HG02870 (cell line): Measurements from ENCODE around the gene MAST4.
"Not testable (repeated sequence)": the region's sequence is repeated elsewhere in the genome, so short reads cannot be mapped to it uniquely, and the experiment has no call there.

Source experiments
- ATAC-seq: cut with Tn5 transposase; IDR thresholded peaks from one replicate; pipeline ENCODE4 v1.9.1; 2021; ENCODE audit warnings: mild to moderate bottlenecking, moderate library complexity; ENCODE audit not compliant: unreplicated experiment

MAST4 gene

GRCh38 chr5:67102708-67103107, 506.5 kb downstream of the MAST4 start:
- no peak for ATAC-seq

GRCh38 chr5:67104859-67105258, 508.7 kb downstream of the MAST4 start:
- ATAC-seq, result no peak

GRCh38 chr5:67105270-67105669, 509.1 kb downstream of the MAST4 start:
- ATAC-seq, result no peak

GRCh38 chr5:67106626-67107342, 510.6 kb downstream of the MAST4 start:
- ATAC-seq, result no peak

- ATAC-seq, result no peak
Measured at GRCh38 chr5:67111779-67112178, 515.6 kb downstream of the MAST4 start.

- ATAC-seq, result no peak
Measured at GRCh38 chr5:67115246-67115645, 519.1 kb downstream of the MAST4 start.

- ATAC-seq, result no peak
Measured at GRCh38 chr5:67115817-67116216, 519.6 kb downstream of the MAST4 start.

- no peak for ATAC-seq
Measured at GRCh38 chr5:67118050-67118620, 521.9 kb downstream of the MAST4 start.

GRCh38 chr5:67119010-67119409, 522.8 kb downstream of the MAST4 start:
- ATAC-seq, result no peak

GRCh38 chr5:67120032-67120431, 523.8 kb downstream of the MAST4 start:
- no peak for ATAC-seq

- no peak for ATAC-seq
Measured at GRCh38 chr5:67123819-67124218, 527.6 kb downstream of the MAST4 start.

GRCh38 chr5:67124556-67124955, 528.4 kb downstream of the MAST4 start:
- ATAC-seq, result no peak

GRCh38 chr5:67127347-67127895, 531.2 kb downstream of the MAST4 start:
- ATAC-seq, result not testable (repeated sequence)

GRCh38 chr5:67129768-67130167, 533.6 kb downstream of the MAST4 start:
- no peak for ATAC-seq

GRCh38 chr5:67133217-67133616, 537.0 kb downstream of the MAST4 start:
- ATAC-seq, result no peak

GRCh38 chr5:67133776-67134175, 537.6 kb downstream of the MAST4 start:
- ATAC-seq, result no peak

- ATAC-seq, result no peak
Measured at GRCh38 chr5:67135381-67135984, 539.3 kb downstream of the MAST4 start.

- ATAC-seq, result no peak
Measured at GRCh38 chr5:67139030-67139429, 542.8 kb downstream of the MAST4 start.

GRCh38 chr5:67140413-67140812, 544.2 kb downstream of the MAST4 start:
- no peak for ATAC-seq

- no peak for ATAC-seq
Measured at GRCh38 chr5:67141644-67142043, 545.5 kb downstream of the MAST4 start.

- ATAC-seq, result no peak
Measured at GRCh38 chr5:67142816-67143215, 546.6 kb downstream of the MAST4 start.

- ATAC-seq, result no peak
Measured at GRCh38 chr5:67143549-67143948, 547.4 kb downstream of the MAST4 start.
